LHCN-M2 (cell line): Measurements from ENCODE around the gene ZBED2. TPM values are rescaled to one million over a fixed set of nuclear protein-coding genes. Genes with fewer than 3 reads are reported as not detected.

Experiments
- DNase-seq: peaks from one replicate; pipeline ENCODE4 v3.0.0-alpha.2; 2012; ENCODE audit warnings: low read depth
- total RNA-seq: library from RNA; depleted of rRNA; stranded (reverse); fragments of >200 nt; gene quantifications from 2 replicates; pipeline ENCODE4 v1.2.3, GENCODE V29; 2014

Gene ZBED2
- total RNA-seq, 1 experiment from 2014 or later: not detected

DNA sequence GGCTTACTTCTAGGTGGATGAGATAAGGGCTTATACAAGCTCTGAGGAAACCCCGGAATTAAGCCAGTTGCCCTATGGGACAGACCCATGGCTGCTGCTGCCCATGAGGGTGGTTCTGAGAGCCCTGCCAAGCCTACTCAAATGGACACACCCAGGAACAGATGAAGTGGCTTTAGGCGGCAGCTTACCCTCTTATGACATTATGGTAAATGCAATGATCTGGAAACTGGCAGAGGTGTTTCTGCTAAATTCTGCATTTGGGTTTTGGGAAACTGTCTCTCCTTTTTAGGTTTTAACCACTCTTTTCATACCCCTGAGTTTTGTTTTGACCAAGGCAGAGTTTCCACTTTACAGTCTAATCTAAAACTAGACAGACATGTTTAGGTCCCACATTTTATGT lies 9.0 kb upstream of the ZBED2 start:
- DNase-seq: no peak

DNA sequence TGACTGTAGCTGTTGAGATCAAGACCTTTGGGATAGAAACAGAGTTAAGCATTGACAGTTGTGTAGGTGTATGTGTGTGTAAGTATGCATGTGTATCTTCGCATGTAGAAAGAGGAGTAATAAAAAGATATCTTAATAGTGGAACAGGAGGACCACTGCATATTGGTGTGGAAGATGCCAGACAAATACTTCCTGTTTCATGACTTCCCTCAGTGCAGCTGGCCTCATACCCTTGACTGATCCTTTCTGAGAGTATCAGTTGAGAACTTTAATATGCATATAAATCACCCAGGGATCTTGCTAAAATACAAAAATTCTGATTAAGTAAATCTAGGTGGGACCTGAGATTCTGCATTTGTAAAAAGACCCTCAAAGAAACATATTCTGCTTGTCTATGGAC lies 8.5 kb upstream of the ZBED2 start:
- DNase-seq: no peak

DNA sequence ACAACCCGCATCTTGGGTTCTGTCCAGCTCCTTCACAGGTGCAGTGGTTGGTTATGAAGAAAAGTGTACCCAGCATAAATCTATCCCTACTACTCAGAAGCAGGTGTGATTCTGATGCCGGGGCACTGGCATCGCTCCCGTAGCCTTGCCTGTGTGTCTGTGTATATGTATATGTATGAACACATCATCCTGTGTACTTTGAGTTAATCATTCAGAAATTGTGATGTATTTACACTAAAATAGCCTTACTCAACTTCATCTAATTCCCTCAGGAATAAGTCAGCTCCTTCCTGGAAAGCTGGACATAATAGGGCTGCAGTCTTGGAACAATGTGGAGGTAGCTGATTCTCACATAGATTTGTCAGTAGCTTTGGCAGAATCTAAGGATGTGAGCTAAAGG lies 6.7 kb upstream of the ZBED2 start:
- no peak for DNase-seq

DNA sequence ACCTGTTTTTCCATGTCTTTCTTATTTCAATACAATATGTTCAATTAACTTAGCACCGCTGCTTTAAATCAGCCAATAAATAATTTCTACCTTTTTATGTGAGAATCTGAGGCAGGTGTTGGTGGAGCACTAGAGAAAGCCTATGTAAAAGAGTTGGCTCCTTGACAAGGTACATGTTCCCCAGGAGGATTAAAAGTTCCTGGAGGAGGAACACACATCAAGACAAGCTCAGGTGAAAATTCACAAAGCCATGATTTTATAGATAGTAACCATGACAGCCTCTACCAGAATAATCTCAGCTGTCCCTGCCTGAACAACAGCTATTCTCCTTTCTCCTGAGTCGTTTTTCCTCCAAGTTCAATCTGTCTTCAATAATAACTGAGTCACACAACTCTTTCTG lies 3.4 kb upstream of the ZBED2 start:
- DNase-seq: no peak

DNA sequence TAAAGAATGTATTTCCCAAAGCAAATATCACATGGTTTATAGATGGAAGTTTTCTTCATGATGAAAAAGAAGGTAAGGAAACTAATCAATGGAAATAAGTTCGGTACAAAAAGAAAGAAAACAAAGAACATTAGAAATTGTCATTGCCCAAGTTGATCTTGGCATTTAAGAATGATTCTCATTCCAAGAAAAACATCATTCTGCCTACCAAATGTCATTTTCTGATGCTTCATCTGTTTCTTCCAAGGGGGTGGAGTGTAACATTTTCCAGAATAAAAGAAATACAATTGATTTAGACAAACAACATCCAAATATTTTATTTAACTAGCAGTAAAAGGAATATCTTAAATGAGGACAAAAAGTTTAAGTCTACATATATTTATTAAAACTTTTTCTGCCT lies 3.0 kb upstream of the ZBED2 start:
- no peak for DNase-seq

DNA sequence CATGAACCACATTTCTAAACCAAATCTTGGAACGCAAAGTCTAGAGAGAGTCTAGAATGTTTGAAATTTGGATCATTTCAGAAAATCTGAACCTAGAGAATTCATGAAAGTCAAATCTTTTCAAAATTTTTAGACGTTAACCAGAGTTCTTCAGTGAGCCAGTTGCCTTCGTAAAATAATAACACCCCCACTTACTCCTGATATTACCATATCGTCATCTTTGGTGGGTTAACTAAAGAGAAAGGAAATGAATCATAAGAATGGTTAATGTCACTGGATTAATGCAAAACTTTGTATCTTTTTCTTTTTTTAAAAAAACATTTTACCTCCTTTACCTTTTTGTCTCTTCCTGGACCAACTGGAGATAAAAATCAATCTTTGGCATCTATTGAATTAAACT lies 1.2 kb upstream of the ZBED2 start:
- no peak for DNase-seq

DNA sequence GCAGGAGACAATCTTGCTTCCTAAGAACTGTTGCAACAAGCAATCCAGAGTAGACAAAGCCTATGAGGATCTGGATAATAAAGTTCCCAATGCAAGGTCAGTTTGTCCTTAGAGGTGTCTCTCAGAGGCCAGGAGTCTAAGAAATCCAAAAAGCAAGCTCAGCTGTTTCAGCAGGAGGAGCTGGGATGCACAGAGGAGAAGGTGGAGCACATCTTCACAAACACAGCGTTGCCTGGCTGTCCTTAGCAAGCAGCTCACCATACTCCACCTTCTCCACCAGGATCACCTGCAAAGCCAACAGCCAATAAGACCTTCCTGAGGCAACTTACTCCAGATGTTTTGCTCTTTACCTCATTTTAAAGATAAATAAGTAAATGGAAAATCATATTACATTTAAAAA lies 365 bp downstream of the ZBED2 start:
- no peak for DNase-seq

DNA sequence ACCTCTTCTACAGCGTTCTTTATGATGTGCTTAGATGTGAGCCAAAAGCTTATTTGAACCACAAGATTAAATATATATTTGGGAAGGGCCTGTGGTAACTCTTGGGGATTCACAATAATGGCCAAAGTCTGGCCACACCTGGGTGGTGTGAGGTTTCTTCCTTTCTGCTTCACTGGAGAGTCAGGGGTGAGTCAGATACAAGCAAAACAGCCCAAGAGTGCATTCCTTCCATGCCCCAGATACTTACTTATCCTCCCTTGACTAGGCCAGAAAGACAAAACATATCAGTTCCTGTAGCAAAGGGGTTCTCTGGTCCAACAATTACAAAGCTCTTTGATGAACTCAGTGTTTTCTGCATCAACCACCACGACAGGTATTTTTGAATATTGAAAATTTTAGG lies 941 bp downstream of the ZBED2 start:
- DNase-seq: peak; percentile 69

DNA sequence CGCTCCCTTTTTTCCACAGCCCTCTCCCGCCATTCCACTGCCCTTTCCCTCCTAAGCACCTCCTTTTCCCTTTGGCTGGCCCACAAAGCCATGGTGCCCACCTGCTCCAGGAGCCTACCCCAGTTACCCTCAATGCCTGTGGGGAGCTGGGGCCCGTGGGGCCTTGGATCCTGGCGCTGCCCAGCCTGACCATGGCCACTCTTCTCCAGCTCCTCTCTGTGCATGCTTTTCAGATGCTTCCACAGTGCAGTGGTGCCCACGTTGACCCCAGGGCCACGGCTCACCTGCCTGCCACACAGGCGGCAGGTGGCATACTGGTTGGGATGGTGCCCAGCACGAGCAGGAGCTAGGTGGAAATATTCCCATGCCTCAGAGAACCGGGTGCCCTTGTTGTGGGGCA lies 1.5 kb downstream of the ZBED2 start:
- no peak for DNase-seq

DNA sequence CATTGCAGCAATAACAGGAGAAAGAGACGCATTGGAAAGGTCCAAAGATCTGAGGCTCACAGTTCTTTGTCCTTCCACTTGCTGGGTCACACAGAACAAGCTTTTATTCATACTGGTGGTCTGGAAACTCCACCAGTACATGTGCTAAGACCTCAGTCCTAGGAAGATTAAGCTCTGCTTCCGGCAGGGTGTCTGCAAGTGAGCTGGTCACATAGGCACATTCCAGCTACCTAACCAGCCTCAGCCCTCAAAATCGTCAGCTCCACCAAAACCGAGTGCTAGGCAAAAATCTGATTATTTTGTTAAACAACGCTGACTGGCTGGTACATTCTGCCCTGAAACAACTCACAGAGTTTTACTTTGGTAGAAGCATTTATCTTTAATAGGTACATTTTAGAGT lies 2.2 kb downstream of the ZBED2 start:
- no peak for DNase-seq

DNA sequence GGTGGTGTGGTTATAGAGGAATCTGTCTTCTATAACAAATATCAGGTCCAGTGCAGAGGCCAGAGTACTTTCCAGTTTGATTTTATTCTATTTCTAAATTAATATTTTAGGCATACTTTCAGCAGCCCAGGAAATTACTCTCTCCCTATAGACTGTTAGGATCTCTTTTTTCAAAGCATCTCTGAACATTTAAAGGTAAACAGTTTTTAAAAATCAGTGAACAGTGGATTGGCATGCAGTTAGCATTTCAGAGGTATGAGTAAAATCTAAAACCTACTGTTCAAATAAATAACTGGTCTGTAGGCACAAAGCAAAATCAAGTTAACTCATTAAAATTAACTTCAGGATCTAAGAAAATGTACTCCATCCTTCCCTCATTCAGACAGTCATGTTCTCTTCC lies 3.0 kb downstream of the ZBED2 start:
- DNase-seq: no peak

DNA sequence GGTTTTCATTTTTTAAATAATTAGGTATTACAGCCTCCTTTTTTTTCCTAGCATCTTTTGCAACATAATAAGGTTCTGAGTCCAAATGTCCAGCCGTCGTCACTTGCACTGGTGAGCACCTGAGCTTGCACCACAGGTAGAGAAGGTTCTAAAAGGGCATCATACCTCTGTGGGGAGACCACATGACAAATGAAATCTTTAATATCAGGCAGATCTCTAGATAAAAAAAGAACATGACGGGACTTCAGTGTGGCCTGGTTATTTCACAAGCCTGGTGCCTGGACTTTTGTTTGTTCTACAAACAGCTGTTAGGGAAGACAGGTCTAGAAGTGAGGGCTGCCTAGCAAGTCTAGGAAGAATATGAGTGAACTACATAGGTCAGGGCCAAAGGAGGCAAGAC lies 3.6 kb downstream of the ZBED2 start:
- peak; percentile 38 for DNase-seq

DNA sequence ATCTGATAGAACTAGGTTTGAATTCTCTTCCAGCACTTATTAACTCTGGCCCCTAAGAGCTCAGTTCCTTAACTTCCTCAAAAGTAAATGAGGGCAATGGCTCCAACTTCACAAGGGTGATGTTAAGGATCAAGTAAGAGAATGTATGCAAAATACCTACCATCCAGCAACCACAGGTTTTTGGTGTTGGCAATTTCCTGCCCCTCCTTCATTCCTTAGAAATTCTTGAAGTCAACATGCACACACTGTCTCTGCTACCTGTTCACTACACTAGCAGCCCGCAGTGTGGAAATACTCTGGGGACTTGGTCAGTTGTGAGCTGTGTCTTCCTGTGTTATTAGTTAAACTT lies 5.0 kb downstream of the ZBED2 start:
- DNase-seq: no peak

DNA sequence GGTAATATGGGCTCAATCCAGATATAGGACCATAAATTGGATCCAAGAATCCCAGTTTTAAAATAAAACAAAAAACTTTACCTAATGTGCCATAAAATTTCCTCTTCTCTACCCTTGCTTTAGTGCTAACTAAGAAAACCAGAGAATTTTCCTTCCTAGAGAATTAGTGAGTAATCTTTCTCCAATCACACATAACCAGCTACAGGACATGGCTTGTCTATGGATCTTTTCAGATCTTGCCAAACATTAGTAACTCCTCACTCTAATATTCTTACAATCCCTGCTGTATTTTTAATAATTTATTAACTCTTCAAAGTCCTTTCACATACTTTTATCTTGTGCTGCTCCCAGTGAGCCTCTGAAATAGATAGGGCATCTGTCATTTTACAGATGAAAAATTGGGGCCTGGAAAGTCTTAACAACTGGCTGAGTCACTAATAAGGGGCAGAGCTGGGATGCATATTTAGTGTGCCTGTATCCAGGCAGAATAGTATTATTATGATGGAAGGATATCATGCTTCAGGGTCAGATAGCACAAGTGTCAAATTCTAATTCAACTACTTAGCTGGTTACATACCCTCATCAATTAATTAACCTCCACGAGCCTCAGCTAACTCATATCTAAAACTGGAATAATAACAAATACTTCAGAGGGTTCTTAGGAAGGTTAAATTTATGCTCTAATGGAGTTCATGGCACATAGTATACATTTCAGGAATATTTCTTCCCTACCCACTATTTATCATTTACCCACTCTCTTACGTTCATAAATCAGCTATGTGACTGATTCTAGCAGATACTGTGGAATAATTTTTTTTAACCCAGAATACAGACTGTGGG lies 5.6 kb downstream of the ZBED2 start:
- DNase-seq: peak; percentile 19

DNA sequence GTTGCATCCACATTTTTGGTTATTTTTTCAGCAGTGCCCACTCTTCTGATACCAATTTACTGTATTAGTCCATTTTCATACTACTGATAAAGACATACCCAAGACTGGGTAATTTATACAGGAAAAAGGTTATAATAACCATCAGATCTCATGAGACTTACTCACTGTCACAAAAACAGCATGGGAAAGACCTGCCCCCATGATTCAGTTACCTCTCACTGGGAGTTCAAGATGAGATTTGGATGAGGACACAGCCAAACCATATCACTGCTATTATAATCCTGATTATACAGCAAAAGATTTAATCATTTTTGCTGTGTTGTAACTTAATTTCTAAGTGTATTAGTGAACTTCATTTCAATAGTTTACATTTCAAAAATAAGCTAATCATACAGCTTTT lies 6.6 kb downstream of the ZBED2 start:
- DNase-seq: no peak

DNA sequence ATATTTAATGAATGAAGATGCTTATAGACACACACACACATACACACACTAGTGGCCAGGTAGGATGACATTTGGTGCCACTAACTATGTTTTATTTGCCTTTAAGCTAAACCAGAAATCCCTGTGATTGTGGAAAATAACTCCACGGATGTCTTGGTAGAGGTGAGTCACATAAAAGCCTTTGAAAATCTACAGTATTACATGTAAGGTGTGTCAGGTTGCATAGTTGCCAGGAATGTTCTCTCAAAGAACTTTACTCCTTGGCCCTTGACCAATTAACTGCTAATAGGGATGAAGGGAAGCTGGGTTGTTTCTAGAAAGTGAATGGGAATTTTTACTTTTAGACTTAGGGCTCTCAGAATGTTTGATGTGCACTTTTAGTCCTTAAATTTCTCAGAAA lies 9.9 kb downstream of the ZBED2 start:
- DNase-seq: no peak

DNA sequence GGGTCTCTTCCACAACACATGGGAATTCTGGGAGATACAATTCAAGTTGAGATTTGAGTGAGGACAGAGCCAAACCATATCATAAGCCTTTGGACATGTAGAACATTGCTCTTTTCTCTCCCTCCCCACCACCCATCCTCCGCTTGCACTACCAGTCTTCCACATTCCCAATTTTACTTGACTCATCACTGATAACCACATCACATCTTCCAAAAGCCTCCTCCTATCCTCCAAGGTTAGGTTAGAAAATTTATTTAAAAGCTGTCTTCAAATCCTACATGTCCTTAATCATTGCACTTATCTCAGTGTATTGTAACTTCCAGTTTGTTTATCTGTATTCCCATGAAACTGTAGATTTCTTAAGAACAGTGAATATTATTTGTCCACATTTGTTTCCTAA lies 10.4 kb downstream of the ZBED2 start:
- no peak for DNase-seq

DNA sequence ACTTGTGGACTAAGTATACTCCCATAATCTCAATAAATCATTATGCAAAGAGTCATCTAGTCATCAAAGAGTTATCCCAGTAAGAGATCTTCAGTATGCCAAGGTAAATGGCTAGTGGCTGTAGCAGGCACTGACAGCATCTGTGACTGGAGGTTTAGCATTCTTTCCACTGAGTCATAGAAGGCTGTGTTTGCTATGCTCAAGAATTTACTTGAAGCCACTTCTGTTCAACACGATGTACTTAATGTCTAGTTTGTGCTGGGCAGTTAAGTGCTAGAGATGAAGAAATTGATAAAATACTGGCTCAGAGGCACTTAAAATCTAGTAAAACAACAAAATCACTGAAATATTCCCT lies 13.0 kb downstream of the ZBED2 start:
- DNase-seq: peak; percentile 67

DNA sequence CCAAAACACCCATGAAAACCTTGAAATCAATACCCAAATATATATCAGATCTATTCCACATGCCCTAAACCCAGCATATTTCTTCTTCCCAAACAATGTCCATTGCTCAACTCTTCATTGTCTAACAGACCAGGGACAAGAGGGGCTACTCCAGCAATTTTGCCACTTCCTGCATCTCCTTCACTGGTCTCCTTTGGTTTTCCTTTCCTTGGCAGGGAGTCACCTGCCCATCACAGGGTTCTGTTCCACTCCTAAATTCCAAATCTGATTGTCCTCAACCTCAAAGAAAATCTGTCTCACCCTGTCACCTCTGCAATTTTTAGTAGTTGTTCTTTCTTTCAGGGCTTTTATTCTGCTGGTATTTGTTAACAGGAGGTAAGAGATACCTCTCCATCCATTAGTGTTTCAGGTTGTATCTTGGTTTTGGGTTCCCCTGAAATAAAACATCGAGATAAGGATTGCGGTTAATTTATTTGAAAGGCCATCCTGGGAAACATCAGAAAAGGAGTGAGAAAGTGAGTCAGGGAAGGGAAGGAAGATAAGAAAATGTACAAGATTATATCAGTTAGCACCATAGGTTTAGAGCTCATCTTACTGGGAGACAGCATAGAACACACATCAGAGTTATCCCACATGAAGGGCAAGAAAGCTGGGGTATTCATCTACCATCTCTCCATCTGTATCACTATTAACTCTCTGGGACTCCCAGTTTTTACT lies 13.6 kb downstream of the ZBED2 start:
- DNase-seq: no peak

DNA sequence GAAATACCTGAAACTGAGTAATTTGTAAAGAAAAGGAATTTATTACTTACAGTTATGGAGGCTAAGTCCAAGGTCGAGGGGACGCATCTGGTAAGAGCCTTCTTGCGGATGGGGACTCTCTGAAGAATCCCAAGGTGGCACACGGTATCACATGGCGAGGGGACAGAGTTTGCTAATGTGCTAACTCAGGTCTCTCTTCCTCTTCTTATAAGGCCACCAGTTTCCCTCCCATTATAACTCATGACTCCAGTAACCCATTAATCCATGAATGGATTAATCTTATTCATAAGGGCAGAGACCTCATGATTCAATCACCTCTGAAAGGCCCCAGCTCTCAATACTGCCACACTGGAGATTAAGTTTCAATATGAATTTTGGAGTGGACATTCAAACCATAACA lies 15.7 kb downstream of the ZBED2 start:
- no peak for DNase-seq

DNA sequence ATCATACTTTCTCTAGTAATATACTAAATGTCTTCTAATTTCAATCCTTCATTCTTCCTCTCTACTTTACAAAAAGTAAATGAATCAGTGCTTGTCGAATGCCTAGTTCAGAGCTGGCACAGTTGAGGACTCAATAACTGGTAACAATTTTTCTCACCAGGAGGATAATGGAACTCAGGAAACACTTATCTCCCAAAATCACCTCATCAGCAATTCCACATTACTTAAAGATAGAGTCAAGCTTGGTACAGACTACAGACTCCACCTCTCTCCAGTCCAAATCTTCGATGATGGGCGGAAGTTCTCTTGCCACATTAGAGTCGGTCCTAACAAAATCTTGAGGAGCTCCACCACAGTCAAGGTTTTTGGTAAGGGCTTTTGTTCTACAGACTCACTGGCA lies 16.3 kb downstream of the ZBED2 start:
- no peak for DNase-seq

DNA sequence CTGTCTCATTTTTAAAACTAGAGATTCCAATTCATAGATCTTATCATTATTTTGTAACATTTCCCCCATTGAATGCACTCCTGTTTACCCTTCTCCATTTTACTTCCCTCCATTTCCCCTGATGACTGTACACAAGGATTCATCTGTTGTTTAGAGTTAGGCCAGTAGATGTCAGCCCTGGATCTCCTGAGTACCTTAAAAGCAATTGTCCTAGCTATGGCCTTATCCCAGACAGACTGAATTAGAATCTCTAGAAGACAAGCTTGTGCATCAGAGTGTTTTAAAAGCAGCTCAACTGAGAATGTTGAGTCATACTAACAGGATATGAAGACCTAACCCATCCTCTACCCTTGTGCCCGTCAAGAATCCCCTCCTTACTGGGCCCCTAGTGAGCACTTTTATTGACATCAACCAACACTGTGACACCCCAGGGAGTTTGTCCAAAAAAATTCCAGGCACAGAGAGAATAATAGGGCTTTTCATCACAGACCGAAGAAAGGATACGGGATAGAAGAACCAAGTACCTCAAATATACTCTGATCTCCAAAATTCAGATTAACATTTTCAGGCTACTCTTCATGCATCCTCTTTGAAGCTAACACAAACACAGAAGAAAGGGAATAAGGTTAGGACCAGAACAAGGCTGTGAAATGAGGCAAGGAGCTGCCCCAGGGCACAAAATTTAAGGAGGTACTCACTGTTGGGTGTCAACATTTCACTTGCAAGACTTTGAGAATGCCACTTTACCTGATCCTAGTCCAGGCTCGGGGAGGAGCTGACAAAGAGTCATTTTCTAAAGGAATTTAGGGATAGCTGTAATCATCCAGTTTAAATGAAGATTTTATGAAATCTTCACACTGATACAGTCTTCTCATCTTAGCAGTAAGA lies 17.1 kb downstream of the ZBED2 start:
- DNase-seq: peak; percentile 80

DNA sequence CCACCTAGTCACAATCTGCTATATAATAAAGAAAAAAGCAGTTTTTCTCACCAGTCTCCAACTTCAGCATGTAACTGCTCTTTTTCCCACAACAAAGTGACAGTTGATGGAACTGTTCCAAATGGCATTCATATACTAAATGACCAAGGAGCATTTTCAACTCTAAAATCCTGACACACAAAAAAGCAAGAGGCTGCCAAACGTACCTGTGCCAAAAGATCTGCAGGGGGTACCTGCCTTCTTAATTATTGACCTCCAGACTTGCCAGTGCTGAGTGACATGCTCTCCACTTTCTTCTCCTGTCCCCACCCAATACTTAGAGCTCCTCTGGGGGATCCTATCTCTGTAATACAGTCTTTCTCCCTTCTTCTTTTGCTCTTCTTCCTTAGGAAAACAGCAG lies 18.0 kb downstream of the ZBED2 start:
- no peak for DNase-seq
